DMS114 treated with DMSO at 0.1 percent for 48 hours (cell line): Measurements from ENCODE around the gene DLG5.

Experiments
- DNase-seq: peaks from one replicate; lab custom pipeline; 2025; ENCODE audit not compliant: unreplicated experiment; lab: John Stamatoyannopoulos, UW

The DLG5 gene

DNA sequence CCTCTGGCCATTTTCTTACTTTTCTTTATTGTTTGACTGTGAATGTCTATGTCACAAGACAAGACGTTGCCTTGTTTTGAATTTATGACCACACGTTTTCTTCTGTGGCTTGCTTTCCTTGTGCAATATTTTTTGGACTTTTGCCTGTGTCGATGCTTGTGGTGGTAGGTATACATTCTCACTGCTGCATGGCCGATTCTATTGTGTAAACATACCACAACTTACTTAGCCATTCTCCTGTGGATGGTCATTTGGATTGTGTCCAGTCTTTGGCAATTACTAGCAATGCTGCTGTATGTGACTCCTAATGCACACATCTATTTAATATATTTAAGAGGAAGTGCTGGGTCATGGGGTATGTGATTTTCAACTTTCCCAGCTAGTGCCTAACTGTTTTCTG lies 18.0 kb upstream of the DLG5 start:
- no peak for DNase-seq

DNA sequence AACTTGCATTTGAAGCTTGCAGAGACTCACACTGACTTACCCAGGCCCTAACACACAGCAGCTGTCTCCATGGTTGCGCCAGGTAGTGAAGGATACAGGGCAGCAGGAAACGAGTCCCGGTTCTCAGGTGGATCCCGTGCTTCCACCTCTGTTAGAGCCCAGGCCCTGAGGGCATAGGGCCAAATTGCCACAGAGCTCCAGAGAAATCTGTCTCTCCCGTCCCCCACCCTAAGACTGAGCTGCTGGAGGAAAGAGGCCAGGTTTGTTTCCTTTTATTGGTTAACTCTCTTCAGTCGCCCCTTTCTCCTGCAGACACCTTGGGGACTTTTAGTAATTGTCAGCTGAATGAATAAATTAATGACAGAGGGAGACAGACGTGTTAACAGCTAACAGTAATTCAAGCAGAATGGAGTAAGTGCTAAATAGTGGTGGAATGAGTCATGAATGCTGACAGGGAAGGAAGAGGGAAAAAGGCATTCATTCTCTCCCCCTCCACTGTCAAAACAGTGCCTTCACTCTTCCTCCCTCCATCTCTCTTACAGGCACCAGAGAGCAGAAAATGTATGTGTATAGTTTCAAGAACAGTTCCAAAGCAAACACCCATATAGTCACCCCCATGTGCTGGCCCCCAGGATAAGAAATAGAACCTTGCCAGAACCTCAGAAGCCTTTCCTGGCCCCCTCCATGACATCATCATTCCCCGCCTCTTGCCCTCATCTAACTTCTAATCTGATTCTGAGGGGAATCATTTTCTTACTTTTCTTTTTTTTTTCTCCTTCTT lies 16.8 kb upstream of the DLG5 start:
- no peak for DNase-seq

DNA sequence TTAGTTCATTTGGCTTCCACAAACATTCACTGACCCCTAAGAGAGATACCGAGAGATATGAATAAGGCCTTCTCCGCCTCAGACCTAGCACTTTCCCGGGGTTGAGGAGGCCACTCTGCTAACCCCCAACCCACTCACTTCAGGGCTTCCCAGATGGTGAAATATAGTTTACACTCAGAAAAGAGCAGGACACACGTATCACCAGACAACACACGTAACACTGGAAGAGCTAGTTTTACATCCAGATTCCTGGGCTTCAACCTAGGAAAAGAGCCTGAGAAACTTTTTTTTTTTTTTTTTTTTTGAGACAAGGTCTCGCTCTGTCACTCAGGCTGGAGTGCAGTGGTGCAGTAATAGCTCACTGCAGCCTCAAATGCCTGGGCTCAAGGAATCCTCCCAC lies 15.2 kb upstream of the DLG5 start:
- DNase-seq: no peak

DNA sequence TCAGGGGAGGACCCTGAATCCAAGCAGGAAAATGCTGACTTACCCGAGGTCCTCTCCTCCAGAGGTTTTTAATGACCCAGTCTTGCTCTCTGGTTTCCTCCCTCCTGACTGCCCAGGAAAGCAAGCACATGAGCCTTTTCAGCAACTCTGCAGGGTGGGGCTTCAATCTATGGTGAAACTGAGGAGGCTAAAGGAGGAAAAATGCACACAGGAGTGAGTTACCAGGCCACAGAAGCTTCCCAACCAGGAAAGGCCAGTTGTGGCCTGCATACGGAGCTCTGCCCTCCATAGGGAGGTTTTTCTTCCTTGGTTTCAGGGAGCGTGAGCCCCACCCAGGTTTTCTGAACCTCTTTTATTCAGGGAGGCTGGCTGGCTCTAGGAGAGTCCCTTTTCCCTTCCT lies 14.1 kb upstream of the DLG5 start:
- no peak for DNase-seq

DNA sequence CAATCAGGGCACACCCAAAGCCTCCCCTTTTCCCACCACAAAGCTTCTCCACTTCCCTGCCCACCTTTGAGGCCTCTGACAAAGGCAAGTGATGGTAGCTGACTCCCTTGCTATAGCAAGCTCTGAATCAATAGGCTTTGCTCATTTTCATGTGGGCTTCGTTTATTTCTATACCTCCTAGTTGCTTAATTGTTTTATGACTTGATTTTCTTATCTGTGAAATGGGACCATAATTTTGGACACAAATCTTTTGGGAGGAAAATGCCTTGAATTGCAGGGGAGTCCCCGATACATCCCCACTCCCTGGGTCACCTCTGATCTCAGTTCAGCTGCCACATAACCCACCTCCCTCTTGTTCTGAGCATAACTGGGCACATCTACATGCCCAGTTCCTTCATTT lies 13.7 kb upstream of the DLG5 start:
- DNase-seq: no peak

DNA sequence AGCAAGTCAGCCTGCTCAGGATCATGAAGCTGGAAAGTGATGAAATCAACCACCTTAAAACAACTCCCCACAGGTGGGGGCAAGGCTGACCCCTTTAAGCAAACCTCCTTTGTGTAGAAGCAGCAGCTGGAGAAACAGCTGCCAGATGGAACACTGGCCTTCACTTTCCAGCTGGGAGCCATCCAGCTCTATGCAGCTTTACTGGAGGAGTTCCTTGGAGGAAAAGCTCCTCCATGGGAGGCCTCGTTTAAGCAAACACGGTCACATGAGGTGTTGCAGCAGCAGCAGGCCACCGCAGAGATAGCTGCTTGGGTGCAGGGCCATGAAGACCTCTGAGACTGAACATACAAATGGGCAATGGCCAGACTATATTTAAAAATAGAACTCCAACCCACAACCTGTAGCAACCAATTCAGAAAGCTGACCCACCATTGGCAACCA lies 13.0 kb upstream of the DLG5 start:
- no peak for DNase-seq

DNA sequence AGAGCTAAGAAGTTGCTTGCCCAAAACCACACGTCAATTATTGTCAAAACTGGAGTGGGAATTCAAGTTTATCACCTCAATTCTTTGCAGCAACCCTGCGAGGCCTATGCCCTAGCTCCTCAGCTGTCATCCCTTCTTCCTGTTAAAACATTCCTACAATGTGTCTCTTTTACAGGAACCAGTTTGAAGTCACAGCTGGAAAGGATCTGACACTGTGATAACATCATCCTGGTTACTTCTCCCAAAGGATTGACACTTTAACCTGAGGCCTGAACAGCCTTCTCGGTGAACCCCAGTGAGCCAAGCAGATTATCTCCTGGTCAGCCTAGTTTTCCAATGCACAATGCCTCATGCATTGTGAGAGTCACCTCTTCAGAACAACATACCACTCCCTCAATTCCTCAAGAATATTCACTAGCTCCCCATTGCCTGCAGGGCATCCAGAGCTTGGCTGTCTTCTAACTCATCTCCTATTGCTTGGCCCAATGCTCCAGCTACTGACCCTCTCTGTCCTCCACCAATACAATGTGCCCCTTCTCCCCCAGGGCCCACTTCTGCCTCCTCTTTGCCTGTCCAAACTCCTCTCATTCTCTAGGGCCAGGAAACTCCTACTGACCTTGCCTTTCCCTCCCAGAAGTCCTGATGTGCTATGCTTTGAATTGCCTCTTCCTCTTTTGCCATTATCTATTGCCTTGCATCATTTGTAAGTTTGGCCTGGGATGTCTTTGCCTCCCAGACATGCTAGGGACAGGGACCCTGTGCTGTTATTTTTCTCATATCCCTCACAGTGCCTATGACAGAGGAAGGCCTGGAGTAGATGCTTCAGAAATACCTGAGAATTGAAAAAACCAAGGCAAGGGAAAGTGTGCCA lies 10.4 kb upstream of the DLG5 start:
- DNase-seq: no peak

DNA sequence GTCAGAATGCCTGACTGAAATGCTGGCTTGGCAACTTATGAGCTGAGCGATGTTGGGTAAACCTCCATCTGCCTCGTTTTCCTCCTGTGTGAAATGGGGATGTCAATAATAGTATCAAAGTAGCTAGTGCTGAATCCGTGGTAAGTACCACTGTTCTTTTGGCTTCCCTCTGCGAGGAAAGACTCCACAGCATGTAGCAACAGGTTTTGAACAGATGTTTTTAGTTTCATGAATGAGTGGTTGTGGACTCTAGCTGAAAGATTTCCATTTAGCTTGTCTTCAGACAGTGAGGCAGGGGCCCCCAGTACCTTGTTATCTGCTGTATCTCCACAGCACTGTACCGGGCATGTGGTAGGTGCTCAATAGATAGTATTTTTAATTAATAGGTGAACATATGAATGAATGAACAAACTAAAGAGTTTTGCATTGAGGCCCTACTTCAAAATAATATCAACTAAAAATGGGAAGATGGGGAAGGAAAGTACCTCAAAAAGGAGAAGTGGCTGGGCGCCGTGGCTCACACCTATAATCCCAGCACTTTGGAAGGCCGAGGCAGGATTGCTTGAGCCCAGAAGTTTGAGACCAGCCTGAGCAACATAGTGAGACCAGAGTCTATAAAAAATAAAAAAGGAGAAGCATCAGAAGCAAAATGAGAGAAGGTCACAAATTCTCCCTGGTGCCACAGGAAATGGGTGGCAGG lies 5.6 kb upstream of the DLG5 start:
- DNase-seq: no peak

DNA sequence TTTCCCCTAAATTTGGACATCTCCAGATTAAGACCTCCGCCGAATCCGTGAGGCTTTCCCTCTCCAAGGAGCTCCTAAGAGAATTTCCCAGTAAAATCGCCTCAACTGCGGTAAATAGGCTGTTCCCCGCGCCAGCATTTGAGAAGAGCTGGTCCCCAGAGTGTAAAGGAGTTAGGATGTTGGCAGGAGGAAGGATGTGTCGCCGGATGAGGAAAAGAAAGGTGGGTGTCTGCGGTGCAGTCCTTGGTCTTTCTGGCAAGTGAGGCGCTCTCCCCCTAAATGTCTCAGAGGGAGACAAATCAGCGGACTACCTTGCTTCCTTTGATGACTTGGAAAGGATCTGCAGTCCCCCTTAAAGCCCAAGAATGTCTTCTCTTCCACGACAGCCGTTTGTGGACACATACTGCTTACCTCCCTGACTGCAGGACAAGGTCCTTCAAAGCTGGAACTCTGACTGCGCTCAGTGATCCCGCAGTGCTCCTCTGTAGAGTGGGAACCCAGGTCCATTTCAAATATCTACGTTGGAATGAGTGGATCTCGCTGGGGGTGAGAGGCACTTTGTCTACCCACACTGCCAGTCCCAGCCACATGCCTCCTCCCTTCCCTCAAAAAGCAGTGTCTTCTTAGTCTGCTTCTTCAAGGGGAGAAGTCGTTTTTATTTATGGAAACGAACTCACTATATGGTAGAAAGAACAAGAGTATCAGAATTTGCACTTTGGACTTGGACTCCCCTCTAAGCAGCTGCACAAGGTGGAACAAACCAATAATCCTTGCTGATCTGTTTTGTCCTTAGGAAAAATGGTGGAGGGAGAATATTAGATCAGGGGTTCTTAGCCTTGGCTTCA lies 1.1 kb upstream of the DLG5 start:
- DNase-seq: peak; percentile 28

DNA sequence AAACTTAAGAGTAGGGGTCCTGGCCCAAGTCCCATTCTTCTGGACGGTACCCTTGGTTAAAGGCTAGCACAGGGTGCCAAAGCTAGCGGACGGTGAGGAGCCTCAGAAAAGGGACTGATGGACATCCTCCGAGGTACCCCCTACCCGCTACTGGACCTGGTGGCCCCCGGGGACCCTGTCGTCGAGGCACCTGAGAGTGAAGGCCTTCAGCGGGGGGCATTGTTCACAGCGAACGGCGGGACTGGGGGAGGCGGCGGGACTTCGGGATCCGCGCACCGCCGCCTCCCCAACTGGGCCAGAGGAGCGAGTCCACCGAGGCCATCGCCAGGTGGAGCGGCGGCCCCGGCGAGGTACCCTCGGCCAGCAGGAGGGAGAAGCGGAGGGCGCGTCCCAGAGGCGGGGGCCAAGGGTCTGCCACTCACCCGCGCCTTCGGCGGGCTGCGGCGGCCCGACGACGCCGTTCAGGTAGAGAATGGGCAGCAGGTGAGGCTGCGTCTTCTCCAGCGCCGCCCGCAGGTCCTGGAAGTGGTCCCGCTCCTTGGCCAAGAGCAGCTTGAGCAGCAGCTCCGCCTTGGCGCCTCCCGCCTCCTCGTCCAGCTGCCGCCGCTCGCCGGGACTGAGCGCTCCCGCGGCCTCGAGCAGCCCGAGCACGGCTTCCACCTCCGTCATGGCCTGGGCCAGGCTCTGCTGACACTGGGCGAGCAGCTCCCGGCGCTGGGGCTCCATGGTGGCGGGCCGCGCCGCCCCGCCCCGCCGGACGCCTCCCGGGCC lies 575 bp downstream of the DLG5 start:
- no peak for DNase-seq

DNA sequence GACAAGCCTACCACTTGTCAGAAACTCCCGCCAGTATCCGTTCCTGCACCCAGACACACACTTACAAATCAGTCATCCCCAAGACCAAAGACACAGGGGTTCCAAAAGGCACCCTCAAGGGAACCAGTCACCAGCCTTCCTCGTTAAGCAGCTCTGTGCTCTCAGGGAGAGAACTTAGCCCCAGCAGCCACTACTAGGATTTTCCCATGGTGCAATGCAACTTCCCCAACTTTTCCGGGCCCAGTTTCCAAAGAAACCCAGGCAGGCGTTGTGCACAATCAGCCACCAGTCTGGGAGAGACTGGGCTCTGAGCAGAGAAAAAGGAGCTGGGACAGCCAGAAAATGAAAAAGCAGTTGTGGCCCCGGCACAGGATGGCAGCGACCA lies 1.2 kb downstream of the DLG5 start:
- no peak for DNase-seq

DNA sequence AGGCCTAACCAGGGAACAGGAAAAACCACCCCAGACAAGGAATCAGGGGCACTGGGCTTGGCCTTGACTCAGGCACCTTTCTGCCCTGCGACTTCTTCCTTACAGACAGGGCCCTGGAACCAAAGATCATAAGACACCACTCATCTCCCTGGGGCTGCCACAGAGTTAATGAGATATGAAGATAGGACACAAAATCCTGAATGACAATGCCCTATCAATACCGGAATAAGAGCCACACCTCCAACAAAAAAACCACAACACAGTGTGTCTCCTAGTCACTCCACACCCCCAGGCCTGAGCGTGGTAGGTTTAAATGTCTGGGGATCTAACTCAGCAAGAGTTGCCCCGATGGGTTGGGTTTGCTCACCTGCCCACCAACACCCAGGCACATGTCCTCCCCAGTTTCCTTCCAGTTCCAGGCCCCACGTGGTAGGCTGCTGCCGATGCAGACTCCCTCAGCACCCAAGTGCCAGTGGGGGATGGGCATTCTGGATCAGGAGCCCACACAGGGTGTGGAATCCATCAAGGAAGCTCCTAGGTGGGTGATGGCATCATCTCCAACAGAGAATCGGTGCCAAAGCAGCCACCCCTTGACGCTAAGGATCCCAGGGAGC lies 3.9 kb downstream of the DLG5 start:
- DNase-seq: no peak

DNA sequence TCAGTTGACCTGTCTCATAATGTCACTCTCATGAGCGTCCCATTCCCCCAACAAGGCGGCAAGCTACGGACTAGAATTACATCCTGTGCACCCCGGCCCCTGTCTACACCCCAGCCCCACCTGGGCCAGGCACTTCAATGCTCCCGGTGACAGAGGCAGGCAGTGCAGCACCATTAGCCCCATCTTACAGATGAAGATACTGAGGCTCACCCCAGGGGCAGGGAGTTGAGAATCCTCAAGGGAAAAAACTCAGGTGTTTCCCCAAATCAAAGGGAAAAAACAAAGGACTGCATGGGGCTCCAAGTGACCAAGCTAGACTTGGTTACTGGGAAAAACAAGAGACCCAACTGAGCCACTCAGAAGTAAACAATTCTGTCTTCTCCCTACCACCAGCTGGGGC lies 4.5 kb downstream of the DLG5 start:
- no peak for DNase-seq

DNA sequence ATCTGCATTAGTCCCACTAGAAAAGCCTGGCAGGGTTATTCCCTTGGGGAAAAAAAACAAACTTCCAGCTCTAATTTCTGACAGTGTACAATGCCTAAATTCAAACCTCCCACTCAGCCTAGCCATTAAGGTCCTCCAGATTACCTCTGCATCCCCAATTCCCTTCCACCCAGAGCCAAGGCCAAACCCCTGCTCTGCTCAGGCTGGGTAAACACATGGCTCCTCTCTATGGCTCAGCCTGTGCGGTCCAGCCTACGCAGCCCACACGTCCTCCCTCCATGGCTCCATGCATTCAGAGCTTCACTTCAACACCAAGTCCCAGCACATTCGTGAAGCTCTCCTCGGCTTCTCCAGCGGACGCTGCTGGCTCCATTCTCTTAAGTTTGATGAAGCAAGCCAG lies 5.2 kb downstream of the DLG5 start:
- no peak for DNase-seq

DNA sequence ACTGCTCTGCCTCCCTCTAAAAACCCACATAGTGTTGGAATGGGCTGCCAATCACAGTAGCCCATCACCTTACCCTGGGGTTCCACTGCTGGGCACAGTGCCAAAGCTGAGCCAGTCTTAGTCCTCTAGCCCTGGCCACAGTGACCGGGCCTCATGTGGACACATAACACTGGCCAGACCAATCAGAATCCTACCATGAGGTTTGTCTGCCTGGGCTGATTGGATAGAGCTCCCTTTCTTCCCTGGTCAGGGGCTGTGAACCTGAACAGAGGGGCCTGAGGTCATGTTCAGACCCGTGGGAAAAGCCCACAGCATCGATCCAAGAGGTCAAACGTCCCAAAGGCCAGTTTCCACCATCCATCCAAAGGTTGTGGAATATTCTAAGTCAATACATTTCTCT lies 6.1 kb downstream of the DLG5 start:
- no peak for DNase-seq

DNA sequence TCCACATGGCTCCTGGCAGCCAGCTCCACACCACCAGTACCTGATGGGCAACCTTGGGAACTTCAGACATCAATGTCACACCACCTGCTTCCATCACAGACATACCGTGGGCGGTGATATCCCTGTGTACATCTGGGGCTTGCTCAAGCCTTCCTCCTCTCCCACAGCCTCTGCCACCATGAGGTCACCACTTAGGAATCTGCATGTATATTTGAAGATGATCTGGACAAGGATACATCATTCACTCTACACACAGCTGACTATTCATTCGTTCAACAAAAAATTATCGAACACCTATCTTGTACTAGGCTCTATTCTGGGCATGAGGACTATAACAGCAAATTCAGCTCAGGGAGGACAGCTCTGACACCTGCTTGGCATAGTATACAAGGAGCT lies 6.8 kb downstream of the DLG5 start:
- no peak for DNase-seq

DNA sequence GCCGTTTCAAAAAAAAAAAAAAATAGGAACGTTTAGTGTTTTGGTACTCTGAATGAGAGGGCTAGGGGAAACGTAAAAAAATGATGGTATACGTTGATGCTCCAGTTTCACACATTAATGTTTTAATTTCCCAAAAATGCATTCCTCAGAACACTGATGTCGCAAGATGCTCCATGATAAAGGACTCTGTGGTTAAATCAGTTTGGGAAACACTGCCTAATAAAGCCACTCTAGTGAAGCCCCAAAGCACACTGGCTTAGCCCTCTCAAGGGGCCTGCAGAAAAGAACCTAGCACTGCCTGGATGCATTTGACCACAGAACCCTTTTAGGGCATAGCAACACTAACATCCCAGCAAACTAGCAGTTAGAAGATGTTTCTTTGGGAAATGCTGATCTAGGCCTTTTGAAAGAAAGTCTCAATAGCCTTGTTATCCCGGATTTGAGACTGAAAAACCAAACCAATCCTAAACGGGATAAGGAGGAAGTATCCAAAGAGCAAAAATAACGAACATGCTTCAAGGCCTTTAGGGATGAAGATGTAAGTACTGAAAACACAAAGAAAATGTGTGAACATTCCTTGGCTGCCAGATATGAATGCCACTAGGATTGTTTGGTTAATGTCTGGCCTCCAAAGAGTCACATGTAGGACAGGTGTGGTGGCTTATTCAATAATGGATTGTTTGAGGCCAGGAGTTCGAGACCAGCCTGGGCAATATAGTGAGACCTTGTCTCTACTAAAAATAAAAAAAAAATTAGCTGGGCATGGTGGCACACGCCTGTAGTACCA lies 11.0 kb downstream of the DLG5 start:
- DNase-seq: no peak

DNA sequence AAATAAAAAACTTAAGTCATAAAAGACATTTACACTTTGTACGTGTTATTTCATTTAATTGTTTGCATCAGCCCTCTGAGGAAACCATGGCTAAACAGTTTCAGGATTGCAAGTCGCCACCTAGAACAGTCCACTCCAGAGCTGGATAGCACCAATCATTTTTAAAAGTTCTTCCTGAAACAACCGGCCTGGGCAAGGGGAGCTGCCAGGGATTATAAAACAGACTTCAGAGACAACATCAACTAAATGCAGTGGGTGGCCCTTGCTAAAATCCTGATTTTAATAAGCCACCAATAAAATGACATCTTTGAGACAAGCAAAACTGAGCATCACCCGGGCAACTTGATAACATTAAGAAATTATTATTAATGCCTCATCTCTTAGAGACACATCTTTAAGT lies 13.5 kb downstream of the DLG5 start:
- DNase-seq: no peak

DNA sequence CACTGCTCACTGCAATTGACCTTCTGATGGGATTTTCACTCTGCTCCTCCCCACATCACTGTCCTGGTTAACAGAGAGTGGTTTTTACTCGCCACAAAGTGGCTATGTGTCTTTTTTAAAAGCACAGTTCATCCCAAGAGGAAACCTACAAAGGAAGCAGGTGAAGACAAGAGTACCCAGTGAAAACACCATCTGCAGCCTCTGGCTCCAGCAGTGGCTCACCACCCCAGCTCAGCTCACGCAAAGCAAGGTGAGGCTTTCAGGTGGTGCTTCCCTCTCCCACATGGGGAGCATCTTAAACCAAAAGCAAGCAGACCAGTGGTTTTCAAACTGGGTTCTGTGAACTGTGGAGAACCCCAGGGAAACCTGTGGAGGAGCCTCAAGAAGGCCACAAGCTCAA lies 14.0 kb downstream of the DLG5 start:
- DNase-seq: no peak
